ENCODE results near the gene MARCHF10.

The MARCHF10 gene

DNA sequence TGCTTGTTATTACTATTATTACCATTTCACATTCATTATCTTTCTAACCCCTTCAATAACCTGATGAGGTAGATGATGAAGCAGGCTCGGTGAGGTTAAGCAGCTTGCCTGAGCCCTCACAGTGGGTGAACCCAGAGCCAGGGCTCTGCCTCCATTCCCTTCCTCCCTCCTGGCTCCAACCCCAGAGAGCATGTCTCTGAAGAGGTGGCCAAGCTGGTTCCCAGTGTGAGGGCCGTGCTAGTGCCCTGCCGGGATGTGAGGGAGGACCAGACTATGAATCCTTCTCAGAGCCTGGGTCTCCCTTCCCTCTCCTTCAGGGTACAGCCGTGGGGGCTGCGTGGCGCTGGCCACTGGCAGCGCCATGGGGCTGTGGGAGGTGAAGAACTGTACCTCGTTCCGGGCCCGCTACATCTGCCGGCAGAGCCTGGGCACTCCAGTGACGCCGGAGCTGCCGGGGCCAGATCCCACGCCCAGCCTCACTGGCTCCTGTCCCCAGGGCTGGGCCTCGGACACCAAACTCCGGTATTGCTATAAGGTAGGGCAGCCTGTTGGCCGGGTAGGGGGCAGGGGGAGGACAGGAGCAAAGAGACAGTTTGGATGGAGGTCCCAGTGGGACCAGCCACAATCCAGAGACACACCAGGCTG is 131.0 kb downstream of the MARCHF10 start:
- peak; percentile 43 for DNase-seq (ENCODE audit: low spot score)

GRCh38 chr17:62676231-62676943 is 131.7 kb downstream of the MARCHF10 start:
- peak; percentile 33 for DNase-seq (ENCODE audit: low spot score)

- DNase-seq (ENCODE audit: low spot score): no peak
Measured at GRCh38 chr17:62675701-62676100, 132.4 kb downstream of the MARCHF10 start.

DNA sequence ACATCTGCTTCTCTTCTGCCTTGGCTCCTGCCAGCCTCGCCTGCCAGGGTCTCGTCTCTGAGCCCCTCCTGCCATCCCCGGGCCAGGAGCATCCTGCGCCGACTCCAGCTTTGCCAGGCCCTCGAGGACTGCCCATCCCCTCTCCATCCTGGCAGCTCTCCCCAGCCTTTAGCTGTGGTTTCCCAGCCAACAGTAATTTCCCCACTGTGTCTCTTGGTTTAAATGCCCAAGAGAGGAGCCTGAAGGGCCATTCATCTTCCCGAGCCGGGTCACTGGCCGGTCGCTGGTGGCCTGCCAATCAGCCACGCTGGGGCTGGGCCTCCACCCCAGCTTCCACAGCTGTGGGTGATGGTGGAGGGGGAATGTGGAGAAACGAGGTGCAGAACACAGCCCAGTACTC is 132.9 kb downstream of the MARCHF10 start:
- DNase-seq (ENCODE audit: low spot score): peak; percentile 35

GRCh38 chr17:62674841-62675240 is 133.3 kb downstream of the MARCHF10 start:
- DNase-seq (ENCODE audit: low spot score): peak; percentile 29

DNA sequence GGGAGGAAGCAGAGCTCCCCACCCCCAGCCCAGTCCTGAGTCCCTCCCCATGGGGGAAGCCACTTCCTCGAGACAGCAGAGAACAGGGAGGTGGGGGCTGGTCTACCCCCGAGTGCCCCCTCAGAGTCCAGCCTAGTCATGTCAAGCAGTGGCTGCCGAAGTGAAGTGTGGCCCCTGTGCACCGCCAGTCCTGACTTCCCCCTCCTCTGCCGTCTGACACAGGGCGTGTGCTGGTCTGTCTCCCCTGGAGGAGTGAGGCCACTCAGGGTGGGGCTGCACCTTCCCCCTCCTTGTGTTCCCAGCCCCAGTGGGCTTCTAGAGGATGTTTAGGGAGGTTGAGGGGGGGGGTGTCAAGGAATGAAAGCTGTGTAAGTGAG is 133.8 kb downstream of the MARCHF10 start:
- DNase-seq (ENCODE audit: low spot score): peak; percentile 33

- no peak for DNase-seq (ENCODE audit: low spot score)
Measured at GRCh38 chr17:62673614-62674362, 134.3 kb downstream of the MARCHF10 start.

- DNase-seq (ENCODE audit: low spot score): no peak
Measured at GRCh38 chr17:62672957-62673356, 135.2 kb downstream of the MARCHF10 start.

- peak; percentile 60 for DNase-seq (ENCODE audit: low spot score)
Measured at GRCh38 chr17:62671553-62671952, 136.6 kb downstream of the MARCHF10 start.

- peak; percentile 47 for DNase-seq (ENCODE audit: low spot score)
Measured at GRCh38 chr17:62670202-62670821, 137.8 kb downstream of the MARCHF10 start.

DNA sequence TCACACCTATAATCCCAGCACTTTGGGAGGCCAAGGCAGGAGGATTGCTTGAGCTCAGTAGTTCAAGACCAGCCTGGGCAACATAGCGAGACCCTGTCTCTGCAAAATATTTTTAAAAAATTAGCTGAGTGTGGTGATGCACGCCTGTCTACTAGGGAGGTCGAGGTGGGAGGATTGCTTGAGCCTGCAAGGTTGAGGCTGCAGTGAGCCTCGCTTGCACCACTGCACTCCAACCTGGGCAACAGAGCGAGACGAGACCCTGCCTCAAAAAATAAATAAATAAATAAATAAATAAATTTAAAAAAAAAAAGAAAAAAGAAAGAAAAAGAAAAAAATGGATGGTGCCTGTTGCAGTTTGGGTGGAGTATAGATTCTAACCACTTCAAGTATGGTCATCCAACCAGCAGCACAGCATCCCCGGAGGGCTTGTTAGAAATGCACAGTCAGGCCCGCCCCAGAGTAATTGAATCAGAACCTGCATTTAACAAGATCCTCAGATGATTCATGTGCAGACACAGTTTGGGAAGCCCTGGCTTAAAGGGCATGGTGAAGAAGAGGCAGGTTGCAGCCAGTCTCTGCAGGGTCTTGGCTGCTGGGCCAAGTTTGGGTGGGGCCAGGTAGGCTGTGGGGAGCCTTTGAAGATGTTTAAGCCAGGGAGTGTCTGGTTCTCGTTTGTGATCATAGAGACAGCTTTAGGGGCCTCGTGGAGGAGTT is 139.9 kb downstream of the MARCHF10 start:
- DNase-seq (ENCODE audit: low spot score): peak; percentile 33

DNA sequence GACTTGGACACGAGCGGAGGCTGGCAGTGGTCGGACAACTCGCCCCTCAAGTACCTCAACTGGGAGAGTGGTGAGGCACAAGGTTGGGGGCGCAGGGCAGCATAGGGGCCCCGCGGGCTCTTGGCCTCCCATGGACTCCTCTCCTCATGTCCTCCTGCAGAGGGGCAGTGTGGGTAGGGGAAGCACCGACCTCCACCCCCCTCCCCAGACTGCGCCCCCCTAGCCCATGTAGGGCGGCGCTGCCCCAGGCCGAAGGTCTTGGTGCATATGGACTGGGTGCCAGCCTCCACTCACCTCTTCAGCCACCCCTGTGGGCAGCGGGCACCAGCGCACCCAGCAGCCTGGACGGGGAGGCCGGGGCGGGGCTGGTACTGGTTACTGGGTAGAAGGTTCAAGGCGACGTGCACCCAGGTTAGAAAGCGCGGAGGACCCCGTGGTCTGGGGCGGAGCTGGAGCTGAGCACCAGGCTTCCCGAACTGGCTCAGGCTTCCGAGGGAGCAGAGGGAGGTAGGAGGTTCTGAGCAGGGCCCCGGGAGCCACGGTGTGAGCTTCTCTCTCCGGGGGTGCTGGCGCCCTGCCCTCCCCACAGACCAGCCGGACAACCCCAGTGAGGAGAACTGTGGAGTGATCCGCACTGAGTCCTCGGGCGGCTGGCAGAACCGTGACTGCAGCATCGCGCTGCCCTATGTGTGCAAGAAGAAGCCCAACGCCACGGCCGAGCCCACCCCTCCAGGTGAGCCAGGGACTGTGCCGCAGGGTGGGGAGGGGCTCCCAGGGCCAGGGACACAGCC is 141.1 kb downstream of the MARCHF10 start:
- peak; percentile 50 for DNase-seq (ENCODE audit: low spot score)

- DNase-seq (ENCODE audit: low spot score): peak; percentile 48
Measured at GRCh38 chr17:62666061-62666800, 141.9 kb downstream of the MARCHF10 start.

- no peak for DNase-seq (ENCODE audit: low spot score)
Measured at GRCh38 chr17:62665599-62665998, 142.5 kb downstream of the MARCHF10 start.

DNA sequence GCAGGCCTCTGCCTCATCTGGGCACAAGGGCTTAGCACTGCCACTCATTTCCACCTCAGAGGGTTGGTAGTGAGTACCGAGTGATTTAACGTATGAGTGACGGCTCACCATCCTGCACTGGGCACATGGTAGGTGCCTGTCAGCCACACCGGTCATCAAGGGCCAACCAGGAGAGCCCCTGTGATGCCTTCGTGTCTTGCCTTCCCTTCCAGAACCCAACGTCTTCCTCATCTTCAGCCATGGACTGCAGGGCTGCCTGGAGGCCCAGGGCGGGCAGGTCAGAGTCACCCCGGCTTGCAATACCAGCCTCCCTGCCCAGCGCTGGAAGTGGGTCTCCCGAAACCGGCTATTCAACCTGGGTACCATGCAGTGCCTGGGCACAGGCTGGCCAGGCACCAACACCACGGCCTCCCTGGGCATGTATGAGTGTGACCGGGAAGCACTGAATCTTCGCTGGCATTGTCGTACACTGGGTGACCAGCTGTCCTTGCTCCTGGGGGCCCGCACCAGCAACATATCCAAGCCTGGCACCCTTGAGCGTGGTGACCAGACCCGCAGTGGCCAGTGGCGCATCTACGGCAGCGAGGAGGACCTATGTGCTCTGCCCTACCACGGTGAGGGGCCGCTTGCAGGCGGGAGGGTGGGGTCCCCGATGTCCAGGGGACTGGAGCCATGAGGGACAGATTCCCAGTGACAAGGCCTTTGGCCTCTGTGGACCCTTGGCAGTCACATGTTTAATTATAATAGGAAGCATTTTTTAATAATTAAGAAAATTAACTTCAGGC is 143.6 kb downstream of the MARCHF10 start:
- DNase-seq (ENCODE audit: low spot score): no peak

DNA sequence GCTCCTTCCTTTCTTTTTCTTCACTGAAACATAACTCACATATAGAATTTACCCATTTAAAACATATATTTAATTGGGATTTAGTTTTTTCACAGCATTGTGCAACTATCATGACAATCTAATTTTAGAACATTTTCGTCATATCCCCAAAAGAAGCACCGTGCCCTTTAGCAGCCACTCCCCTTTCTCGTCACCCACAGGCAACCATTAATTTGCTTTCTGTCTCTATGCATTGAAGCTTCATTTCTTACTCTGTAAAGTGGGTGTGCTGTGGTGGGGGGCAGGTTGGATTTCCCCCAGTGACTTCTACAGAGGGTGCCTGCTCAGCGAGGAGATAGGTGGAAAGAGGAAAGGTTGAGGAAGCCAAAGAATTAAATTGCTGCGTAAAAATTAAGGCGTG is 144.8 kb downstream of the MARCHF10 start:
- DNase-seq (ENCODE audit: low spot score): no peak

DNA sequence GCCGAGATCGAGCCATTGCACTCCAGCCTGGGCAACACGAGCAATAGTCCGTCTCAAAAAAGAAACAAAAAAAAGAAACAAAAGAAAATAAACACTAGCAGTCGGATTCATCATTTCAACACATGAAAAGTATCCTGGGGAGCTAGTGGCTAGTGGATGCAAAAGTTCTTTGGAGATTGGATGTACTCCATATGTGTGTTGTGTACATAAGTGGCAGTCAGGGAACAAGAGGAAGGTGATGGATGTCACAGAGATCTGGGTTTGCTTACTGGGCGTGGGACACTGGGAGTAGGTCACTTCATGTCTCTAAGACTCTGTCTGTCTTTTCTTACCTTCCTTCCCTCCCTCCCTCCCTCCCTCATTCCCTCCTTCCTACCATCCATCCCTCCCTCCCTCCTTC is 145.3 kb downstream of the MARCHF10 start:
- DNase-seq (ENCODE audit: low spot score): no peak

DNA sequence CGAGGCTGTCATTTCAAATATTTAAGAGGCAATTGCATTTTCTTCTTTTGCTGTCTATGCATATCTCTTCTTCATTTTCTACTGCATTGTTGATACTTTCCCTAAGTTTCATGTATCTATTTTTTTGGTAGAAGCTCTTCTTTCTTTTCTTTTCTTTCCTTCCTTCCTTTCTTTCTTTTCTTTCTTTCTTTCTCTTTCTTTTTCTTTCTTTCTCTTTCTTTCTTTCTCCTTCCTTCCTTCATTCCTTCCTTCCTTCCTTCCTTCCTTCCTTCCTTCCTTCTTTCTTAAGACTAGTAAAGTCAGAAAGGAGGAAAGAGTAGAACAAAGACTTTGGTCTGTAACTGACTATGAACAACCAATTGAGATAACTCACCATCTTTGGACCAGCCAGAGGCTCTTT is 146.8 kb downstream of the MARCHF10 start:
- no peak for DNase-seq (ENCODE audit: low spot score)

DNA sequence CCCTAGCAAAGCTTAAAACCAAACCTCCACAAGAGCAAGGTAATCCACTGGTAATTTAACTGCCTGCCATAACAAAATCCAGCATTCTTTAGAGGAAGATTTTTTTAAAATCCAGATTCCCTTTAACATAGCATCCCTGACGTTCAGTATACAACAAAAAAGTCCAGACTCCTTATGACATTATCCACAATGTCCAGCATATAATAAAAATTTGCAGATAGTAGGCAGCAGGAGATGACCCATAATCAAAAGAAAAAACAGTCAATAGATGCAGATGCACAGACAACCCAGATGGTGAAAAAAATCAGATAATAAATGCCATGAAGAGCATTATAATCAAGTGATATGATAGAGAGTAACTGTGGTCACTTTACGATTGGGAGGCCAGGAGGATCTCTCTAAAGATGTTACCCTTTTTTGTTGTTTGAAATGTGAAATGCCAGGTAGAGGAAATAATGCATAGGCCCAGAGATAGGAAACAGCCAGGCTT is 147.4 kb downstream of the MARCHF10 start:
- DNase-seq (ENCODE audit: low spot score): no peak

Data from D341Med (cell line).